HG02623 (cell line): ENCODE data around the gene SNX9.
"Not testable (repeated sequence)": the region's sequence is repeated elsewhere in the genome, so short reads cannot be mapped to it uniquely, and the experiment has no call there.

Experiments used
- ATAC-seq: cut with Tn5 transposase; IDR thresholded peaks from one replicate; pipeline ENCODE4 v1.9.1; 2021; ENCODE audit warnings: moderate library complexity; ENCODE audit not compliant: unreplicated experiment

Gene SNX9

DNA sequence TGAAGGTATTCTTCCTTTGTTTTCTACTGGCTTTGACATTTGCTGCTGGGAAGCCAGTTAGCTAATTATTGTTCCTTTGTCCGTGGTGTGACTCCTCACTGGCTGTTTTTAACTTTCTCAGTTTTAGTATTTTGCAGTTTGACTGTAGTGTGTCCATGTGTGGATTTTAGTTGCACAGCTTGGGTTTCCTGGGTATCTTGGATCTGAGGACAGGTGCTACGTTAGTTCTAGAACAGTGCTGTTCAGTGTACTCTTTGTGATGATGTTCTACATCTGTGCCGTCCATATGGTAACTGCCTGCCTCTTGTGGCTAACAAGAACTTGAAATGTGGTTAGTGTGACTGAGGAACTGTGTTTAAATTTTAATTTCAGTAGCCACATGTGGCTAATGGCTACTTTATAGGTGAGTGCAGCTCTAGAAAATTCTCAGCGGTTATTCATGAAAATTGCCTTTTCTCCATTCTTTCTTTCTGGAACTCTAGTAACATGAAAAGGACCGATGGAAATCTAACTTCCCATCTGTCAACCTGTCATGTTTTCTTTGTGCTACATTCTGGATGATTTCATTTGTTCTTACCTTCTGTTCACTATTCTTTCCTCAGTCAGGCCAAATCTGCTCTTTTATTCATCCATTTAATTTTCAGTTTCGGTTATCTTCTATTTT, 7.4 kb downstream of the SNX9 start:
- peak; percentile 94 for ATAC-seq

DNA sequence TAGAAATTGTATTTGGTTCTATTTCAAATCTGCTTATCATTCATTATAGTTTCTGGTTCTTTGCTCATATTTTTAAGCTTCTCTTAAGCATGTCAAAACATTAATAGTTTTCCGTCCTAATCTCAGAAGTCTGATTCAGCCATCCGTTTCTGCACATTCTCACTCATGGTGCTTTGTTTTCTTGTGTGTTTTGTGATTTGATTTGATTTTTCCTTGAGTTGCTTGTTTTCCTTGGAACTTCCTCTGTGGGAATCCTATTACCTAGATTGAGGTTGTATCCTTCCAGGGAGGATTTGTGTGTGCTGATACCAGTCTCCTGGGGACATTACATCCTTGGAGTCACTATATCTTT, 7.9 kb downstream of the SNX9 start:
- no peak for ATAC-seq

DNA sequence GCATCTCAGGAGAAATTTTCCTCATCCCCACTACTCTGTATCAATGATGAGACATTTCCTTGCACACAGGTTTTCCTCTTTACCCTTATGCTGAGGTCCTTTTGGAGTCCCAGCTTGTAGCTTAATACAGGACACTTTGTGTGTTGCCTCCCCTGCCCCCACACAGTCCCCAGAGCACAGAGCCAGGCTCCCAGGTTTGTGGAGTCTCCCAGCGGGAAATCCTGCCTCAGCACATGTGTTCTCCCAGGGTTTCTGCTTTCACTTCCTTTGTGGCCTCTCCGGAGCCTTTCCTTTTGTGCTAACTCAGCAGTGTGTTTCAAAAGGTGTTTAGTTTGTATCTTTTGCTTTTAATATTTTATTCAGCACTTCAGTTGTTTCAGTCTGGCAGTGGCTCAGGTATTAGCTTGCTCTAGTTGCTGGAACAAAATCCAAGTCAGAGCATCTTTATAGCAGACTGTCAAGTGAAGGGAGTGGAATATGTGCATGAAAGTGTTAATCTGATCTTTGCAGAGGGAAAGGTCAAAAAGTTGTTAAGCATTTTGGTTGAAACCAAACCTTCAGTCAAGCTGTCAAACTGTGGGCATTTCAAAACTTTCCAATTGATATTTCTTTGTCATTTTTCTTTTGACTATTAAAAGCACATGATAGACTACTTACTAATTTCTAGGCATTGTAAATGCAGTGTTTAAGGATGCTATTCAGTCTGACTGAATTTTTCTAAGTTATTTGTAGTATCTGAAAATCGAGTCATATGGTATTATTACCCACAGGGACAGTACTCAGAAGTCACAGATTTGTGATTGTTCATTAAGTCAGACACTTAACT, 8.6 kb downstream of the SNX9 start:
- no peak for ATAC-seq

DNA sequence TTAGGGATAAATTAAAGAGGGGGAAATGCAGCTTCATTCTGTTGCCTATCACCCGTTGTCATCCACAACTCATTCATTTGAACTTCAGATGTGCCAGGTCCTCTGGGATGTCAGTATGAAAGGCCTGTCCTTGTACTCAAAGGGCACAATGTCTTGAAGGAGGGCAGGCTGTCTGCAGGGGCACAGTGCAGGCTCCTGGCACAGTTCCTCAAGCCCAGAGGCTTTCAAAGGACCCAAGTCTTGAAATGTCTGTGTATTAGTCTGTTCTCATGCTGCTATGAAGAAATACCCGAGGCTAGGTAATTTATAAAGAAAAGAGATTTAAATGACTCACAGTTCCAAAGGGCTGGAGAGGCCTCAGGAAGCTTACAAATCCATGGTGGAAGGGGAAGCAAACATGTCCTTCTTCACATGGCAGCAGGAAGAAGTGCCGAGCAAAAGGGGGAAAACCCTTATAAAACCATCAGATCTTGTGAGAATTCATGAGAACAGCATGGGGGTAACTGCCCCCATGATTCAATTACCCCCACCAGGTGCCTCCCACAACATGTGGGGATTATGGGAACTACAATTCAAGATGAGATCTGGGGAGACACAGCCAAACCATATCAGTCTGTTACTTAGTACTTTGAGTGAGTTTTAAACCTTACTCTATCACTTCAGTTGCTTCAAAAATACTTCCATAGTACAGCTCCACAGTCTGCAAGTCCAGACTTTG, 9.4 kb downstream of the SNX9 start:
- ATAC-seq, result no peak

DNA sequence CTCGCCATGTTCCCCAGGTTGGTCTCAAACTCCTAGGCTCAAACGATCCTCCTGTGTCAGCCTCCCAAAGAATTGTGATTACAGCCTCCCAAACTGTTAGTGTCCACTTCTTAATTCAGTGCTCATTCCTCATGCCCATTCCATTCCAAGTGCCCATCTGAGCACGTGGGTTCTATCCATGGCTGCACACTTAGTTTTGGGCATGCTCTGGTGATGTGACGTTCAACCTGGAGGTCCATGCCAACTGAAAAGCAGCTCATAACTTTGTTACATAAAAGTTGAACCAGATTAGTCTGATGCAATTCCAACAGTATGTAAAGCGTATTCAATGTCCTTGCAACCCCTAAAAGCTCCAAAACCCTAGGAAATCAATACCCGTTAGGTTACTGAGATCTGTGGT, 11.5 kb downstream of the SNX9 start:
- no peak for ATAC-seq

DNA sequence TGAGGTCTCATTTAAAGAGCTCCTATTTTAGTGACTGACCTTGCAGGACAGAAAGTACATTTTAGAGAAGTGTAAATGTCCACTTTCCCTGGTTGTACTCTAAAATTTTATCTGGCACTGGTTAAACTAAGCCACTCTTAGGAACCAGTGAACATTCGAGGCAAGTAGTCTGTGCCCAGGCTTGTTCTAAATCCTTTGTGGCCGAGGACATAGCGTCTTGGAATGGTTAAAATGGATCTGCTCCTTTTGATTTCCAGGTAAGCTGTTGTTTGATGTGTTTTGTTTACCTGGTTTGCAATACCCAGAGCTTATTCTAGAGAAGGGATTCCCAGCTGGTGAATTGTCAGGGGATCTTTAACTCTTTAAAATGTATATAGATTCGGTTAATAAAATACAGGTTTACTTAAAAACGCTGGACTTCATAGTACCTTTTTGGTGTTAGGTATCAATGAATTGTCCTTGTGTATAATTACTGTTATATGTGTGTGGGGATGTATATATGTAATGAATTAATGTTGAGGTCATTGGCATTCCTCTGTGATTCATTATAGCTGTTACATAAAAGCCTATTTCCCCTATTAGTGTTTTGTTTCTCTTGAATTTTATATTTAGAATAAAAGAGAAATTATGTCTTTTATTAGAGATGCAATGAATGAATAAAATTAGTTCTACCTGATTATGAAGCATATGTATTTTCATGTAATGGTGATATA, 15.8 kb downstream of the SNX9 start:
- ATAC-seq, result no peak

DNA sequence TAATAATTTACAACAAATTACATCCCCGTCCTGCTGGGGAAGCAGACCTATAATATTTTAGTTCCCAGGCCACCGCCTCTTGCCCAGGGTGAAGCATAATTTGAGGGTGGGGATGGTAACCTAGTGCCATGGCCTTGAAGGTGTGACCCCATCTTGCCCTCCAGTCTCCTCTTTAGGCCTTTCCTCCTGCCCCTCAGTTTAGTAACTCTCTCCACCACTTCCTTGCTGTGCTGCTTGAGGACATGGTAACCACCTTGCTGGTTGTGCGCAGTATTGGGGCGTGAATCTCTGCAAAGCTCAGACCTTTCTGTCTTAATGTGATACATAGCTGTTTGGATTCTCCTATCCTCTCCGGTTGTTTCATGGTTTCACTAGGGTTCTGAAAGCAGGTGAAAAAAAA, 16.6 kb downstream of the SNX9 start:
- ATAC-seq, result no peak

DNA sequence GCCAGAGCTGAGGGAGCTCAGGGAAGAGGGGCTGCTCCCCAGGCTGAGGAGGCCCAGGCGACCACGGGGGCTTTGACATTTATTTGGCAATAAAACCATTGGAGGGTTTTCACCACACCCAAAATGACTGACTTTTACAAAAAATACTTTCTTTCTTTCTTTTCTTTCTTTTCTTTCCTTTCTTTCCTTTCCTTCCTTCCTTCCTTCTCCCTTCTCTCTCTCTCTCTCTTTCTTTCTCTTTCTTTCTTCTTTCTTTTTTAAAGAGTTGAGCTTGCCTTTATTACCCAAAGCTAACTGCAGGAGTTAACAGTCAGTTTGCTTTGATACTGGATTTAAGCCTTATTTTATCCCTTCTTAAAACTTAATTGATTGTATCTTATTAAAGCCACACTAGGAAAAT, 17.2 kb downstream of the SNX9 start:
- ATAC-seq, result no peak

DNA sequence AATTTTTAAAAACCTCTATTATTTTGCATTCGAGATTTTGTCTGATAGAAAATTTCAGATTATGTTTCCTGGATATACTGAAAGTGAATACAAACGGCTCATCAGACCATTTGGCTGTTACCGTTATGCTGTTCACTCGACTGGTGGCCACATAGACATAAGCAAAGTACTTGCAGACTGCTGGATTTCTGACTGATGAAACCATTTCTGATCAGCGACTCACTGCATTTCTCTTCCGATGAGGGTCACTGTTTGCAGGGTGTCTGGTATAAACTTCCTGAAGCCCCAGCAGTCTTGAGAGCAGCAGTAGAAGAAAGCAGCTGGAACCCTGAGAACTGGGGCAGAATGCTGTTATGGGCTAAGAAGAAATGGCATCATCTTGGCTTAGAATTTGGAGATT, 17.7 kb downstream of the SNX9 start:
- ATAC-seq, result no peak

DNA sequence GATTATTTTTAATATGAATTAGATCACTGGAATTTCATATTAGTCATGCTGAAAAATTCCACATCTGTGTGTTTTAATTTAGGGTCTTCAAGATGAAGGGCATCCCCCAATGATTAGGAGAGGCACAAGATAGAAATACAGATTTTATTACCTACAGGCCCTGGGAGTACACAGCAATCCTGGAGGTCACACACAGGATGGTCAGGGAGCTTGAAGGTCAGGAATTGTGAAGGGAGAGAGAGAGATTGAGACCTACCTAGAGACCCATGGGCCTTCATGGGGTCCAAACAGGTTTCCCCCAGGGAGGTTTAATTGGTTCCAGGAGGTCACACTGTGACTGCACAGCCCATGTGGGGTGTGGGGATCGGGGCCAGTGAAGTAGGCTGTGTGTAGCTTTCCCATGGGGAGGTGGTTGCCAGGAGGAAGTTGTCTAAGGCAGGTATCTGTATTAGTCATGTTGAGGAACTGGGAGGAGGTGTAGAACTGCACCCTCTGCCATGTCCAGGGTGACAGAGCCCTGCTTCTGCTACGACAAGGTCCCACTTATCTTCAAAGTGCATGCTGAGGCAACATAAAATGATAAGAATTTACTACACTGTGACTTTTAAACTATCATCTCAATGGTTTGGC, 18.3 kb downstream of the SNX9 start:
- ATAC-seq, result peak; percentile 82

DNA sequence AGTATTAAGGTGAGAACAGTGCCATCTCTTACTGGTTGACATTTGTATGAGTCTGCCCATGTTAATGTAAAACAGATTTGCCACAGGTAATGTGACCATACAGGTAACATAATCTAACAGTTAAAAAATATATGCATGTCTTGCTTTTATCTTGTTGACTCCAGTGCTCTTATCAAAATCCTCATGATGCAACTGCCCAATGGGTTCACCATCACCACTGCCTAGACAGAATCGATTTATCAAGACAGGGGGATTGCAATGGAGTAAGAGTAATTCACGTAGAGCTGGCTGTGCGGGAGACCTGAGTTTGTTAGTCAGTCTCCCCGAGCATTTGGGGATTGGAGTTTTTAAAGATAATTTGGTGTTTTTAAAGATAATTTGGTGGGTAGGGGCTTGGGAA, 19.2 kb downstream of the SNX9 start:
- ATAC-seq, result no peak

DNA sequence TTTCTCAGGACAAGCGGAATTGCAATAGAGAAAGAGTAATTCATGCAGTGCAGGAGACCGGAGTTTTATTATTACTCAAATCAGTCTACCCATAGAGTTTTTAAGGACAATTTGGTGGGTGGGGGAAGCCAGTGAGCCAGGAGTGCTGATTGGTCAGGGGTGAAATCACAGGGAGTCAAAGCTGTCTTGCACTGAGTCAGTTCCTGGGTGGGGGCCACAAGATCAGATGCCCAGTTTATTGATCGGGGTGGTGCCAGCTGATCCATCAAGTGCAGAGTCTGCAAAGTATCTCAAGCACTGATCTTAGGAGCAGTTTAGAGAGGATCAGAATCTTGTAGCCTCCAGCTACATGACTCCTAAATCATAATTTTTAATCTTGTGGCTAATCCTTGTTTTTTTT, 21.1 kb downstream of the SNX9 start:
- ATAC-seq, result not testable (repeated sequence)

DNA sequence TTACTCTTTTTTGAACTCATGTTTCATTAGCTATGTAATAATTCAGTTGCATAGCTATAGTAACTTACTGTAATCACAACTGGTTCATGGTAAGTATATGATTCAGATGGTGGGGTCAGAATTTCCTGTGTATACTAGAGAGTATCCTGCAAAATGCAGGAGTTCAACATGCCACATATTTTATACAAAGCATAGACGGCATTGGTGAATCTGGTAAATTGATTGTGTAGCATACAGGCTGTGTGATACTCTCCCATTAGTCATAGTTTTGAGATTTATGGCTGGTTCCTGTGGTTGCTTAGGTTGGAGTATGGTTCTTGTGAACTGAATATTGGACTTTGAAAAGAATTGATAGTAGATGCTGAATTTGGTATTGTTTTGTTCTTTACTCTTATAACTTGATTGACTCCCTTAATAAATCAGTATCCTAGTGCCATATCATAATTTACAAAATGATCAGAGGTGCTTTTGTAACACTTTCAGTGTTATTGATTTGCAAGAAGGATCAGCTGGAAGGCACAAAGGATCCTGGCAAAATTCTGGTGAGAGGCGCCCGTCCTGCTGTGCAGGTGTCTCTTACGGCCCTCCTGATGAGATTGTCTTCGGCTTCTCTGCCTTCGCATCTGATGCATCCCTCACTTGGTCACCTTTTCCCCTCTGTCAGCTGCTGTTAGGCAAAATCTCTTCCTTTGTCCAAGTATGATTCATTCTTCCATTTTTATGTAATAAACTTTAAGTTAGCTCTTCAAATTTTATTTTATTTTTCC, 22.6 kb downstream of the SNX9 start:
- ATAC-seq, result no peak

DNA sequence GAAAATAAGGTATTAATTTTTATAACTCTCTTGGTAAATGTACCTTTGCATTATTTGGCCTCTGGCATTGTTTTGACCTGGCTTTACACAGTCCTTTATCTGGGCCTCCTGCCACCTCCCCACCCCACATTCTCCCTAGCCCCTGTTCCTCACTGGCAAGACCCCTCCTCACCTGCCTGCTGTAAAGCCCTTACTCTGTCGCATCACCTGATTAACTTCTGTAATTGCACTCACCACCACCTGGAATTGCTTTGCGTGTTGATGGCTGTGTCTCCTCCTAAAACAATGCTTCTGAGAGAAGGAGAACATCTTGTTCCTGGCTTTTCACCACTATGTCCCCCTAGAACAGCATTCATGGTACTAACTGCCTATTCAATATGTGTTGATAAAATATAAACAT, 24.8 kb downstream of the SNX9 start:
- ATAC-seq, result no peak

DNA sequence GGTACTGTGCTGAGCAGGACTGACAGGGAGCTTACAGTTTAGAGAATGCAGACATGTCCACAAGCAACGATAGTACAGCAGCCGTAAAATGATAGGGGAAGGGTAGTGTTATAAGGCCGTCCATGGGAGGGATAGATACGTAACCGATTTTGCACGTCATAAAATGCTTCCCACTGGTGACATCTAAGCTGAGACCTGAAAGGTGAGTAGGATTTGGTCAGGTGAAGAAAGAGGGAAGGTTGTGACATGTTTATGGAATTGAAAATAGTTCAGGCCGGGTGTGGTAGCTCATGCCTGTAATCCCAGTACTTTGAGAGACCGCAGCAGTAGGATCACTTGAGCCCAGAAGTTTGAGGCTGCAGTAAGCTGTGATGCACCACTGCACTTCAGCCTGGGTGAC, 25.6 kb downstream of the SNX9 start:
- ATAC-seq, result no peak

DNA sequence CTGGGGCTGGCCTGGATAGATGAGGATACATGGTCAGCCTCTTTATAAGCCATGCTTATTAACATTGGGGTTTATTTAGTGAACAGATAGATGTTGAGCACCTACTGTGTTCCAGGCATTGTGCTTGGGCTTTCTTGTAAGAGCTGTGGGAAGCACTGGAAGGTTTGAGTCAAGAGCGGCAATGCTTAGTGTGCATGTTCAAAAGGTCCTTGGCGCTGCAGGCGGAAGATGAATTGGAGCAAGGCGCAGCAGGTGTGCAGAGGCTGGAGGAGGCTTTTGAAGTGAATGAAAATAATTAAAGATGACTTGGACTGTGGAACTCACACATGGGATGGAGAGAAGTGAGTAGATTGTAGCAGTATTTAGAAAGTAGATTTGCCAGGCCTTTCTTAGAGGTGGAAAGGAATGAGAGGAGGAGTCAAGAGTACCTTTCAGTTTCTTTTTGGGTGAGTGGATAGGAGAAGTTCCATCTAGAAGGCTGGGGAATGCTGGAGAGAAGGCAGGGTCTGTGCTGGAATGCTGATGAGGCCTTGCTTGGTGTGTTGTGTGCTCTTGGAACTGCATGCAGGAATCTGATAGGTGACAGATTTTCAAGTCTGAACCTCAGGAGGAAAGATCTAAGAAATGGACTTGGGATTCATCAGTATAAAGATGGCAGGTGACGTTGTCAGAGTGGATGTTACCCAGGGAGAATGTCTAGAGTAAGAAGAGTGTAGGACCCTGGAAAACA, 26.4 kb downstream of the SNX9 start:
- ATAC-seq, result no peak

DNA sequence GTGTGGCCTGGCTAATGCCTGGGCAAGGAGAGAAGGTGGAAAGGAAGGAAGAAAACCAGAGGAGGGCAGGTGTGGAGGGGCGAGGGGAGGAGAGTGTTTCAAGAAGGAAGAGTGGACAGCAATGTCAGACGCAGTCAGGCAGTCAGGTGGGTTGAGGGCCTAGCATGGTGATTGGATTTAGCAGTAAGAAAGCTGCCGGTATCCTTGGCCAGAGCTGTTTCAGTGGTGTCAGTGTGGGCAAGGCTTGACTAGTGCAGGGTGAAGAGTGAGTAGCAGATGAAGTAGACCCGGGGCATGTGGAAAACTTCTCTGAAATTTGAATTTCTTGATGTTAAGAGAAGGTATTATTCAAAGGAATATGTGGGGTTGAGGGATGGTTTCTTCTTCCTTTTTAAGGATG, 27.0 kb downstream of the SNX9 start:
- ATAC-seq, result no peak

DNA sequence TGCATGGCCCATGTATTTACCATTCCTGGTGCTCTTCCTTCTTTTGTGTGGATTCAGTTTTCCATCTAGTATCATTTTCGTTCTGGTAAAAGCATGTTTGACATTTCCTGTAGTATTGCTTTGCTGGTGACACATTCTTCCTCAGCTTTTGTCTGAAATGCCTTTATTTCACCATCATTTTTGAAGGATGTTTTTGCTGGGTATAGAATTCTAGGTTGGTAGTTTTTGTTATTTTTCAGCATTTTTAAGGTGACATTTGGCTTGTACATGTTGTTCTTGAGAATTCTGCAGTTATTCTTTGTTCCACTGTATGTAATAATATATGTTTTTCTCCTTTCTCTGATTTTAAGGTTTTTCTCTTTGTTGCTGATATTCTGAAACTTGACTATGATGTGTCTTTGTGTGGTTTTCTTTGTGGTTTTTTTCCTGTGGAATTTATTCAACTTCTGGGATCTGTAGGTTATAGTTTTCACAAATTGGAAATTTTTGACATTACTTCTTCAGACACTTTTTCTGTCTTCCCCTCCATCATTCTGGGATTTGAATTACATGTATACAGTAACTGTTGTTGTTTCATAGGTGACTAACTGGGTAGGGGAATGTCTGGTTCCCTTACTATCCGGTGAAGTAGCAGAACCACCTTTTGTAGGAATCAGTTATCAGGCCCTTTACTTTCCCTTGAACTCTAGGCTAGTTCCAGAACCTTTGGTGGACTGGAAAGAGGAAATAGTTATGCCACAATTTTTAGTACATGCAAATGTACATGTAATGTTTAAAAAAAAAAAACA, 30.2 kb downstream of the SNX9 start:
- no peak for ATAC-seq
